Measurements from ENCODE around the gene PRM1.

PRM1 gene

DNA sequence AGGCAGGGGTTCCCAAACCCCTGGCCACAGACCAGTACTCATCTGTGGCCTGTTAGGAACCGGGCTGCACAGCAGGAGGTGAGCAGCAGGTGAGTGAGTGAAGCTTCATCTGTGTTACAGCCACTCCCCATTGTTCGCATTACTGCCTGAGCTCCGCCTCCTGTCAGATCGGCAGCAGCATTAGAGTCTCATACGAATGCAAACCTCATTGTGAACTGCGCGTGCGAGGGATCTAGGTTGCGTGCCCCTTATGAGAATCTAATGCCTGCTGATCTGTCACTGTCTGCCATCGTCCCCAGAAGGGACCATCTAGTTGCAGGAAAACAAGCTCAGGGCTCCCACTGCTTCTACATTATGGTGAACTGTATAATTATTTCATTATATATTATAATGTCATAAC is 39.0 kb upstream of the PRM1 start:
- H3K36me3 Mint-ChIP-seq = no peaks in the 10 kb centered on the region
- peaks cover 13% of the 10 kb centered on the region for H3K4me1 Mint-ChIP-seq
- no peak overlapping the region for H3K27ac Mint-ChIP-seq
- H3K9me3 Mint-ChIP-seq = no peaks in the 10 kb centered on the region
- ATAC-seq (no peak), DNase-seq (ENCODE audit: low spot score in 2 of 2) (no peak)
- H3K4me3 Mint-ChIP-seq = no peak overlapping the region

DNA sequence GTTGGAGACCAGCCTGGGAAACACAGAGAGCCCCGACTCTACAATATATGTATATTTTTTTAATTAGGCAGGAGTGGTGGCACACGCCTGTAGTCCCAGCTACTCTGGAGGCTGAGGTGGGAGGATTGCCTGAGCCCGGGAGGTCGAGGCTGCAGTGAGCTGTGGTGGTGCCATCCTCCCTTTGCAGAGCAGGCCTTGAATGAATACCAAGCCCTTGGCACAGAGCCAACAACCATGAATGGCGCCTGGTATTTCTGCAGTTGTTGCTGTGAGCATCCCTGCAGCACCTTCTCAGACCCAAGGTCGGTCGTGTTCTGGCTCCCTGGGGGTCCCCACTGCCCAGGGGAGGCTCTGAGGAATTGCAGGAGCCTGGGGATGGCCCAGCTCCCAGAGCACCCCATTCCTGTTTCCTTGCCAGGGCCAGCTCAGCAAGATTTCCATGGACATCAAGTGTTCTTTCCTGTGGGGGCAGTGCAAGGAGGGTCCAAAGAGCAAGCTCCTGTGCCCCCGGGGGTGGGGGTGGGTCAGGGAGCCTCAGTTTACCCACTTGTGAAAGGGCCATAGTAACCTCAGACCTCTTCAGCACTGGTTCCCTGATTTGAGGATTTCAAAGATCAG is 38.5 kb upstream of the PRM1 start:
- ATAC-seq = no peak
- H3K4me1 Mint-ChIP-seq = peaks cover 8% of the 10 kb centered on the region
- H3K9me3 Mint-ChIP-seq = no peaks in the 10 kb centered on the region
- DNase-seq (ENCODE audit: low spot score in 2 of 2) = no peak
- no peak overlapping the region for H3K4me3 Mint-ChIP-seq
- H3K27ac Mint-ChIP-seq = no peak overlapping the region
- H3K36me3 Mint-ChIP-seq = no peaks in the 10 kb centered on the region

DNA sequence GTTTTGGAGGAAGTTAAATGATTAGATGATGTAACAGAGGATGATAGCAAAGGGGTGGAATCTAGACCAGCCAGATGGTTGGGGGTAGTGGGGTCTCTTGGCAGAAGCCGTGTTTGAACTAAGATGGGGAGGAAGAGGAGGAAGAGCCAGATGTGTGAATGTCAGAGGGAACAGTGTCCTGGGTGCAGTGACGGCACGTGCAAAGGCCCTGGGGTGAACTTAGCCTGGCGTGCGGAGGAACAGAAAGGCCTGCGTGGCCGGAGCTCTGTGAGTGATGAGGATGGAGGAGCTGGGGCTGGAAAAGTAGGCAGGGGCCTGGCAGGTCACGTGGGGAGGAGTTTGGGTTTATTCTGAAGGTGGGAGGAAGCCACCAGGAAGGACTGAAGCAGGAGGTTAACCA is 37.7 kb upstream of the PRM1 start:
- DNase-seq (ENCODE audit: low spot score in 2 of 2) (no peak), ATAC-seq (no peak)
- Mint-ChIP-seq H3K36me3 (no peaks in the 10 kb centered on the region), H3K27ac (peak overlapping the region; percentile 6), H3K4me3 (no peak overlapping the region), H3K9me3 (no peaks in the 10 kb centered on the region), H3K4me1 (peaks cover 7% of the 10 kb centered on the region)

DNA sequence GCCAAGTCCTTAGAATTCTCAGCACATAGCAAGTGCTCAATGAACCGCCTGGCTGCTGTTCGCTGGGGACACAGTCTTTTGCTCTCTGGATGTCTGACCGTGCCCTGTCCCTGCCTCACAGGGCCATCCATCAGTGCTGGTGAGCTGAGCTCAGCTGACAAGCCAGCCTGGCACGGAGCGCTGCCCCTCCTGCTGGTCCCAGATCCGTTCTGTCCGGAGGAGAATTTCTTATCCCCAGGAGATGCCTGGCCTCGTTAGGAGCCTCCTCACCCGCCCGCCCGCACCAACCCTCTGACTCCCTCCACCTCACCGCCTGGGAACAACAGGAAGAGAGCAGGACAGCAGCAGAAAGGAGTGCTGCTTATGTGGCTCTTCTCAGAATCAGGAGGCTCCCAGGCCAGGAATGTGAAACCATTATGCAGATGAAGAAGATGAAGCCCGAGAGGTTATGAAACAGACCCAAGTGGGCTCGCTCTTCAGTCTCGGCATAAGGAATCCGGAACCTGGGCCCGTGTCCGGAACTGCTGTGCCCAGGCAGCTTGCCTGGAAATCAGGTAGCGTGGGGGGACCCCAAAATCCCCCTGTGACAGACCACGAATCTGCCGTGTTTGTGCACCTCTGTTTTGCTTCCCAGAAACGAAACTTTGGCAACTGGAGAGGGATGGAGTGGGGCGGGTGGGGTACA is 35.3 kb upstream of the PRM1 start:
- DNase-seq (ENCODE audit: low spot score in 2 of 2) = no peak
- no peaks in the 10 kb centered on the region for H3K9me3 Mint-ChIP-seq
- no peak for ATAC-seq
- no peak overlapping the region for H3K4me3 Mint-ChIP-seq
- H3K36me3 Mint-ChIP-seq = peaks cover 4% of the 10 kb centered on the region
- H3K4me1 Mint-ChIP-seq = peaks cover 21% of the 10 kb centered on the region
- no peak overlapping the region for H3K27ac Mint-ChIP-seq

DNA sequence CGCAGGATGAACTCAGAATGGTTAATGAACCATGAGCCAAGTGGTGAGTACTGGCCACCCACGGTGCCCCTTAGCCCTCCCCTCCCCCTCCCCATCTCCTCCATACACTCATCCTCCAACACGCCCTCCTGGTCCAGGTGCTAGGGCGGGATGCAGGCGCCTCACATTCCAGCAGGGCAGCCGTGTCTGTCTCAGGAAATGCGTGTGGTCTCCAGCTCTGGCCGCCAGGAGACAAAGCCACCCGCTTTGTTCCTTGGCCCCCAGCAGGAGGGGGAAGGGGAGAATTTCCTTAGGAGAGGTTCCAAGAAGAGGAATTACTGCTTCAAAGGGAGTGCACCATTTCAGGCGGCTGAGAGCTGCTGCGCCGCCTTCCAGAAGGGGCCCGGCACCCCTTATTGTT is 34.4 kb upstream of the PRM1 start:
- no peak for DNase-seq (ENCODE audit: low spot score in 2 of 2)
- ATAC-seq = no peak
- Mint-ChIP-seq H3K27ac (no peak overlapping the region), H3K36me3 (peaks cover 10% of the 10 kb centered on the region), H3K4me1 (peaks cover 31% of the 10 kb centered on the region), H3K4me3 (no peak overlapping the region), H3K9me3 (no peaks in the 10 kb centered on the region)

DNA sequence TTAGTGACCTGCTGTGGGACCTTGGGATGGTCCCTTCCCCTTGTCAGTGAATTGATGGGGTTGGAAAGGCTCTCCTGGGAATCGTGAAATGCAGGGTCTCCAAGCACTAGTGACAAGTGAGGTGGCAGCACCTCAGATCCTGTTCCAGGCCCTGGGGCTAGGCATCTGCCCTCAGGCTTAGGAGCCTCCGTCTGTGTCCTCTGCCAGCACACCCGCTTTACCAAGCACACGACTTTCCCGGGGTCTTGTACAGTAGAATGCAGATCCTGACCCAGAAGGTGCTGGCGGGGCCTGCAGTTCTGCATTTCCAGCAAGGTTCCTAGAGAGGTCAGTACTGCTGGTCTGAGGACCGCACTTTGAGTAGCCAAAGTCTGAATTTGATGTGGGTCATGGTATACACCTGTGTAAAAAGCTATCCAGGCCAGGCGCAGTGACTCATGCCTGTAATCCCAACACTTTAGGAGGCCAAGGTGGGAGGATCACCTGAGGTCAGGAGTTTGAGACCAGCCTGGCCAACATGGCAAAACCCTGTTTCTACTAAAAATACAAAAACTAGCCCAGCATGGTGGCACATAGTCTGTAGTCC is 33.3 kb upstream of the PRM1 start:
- Mint-ChIP-seq H3K4me3 (no peak overlapping the region), H3K36me3 (peaks cover 10% of the 10 kb centered on the region), H3K9me3 (no peaks in the 10 kb centered on the region), H3K27ac (no peak overlapping the region), H3K4me1 (peaks cover 34% of the 10 kb centered on the region)
- no peak for DNase-seq (ENCODE audit: low spot score in 2 of 2)
- ATAC-seq = no peak

DNA sequence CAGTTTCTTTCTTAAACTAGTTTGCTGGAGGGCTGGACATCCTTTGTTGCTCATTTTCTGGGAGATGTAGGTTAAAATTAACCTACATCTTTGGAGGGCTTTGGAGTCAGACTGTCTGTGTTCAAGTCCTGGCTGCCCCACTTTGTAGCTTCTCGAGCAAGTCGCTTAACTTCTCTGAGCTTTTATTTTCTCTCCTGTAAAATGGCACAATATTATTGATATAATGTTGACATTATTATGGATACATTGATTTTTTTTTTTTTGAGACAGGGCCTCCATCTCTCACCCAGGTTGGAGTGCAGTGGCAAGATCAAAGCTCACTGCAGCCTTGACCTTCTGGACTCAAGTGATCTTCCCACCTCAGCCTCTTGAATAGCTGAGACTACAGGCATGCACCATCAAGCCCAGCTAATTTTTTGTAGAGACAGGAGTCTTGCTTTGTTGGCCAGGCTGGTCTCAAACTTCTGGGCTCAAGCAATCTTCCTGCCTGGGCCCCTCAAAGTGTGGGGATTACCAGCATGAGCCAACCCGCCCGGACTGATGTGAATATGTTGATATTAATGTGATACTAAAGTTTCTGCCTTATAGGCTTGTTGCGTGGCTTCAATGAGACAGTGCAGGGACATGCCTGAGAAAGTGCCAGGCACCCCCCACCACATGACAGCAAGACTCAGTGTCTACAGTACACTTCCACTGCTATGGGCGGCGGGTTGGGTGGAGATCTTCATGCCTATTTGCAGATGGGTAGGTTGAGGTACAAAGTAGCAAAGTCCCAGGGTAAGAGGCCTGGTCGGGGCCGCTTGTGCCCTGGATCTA is 32.6 kb upstream of the PRM1 start:
- H3K27ac Mint-ChIP-seq = no peak overlapping the region
- H3K36me3 Mint-ChIP-seq = peaks cover 10% of the 10 kb centered on the region
- no peak for ATAC-seq
- no peak for DNase-seq (ENCODE audit: low spot score in 2 of 2)
- H3K4me3 Mint-ChIP-seq = no peak overlapping the region
- no peaks in the 10 kb centered on the region for H3K9me3 Mint-ChIP-seq
- peaks cover 30% of the 10 kb centered on the region for H3K4me1 Mint-ChIP-seq

DNA sequence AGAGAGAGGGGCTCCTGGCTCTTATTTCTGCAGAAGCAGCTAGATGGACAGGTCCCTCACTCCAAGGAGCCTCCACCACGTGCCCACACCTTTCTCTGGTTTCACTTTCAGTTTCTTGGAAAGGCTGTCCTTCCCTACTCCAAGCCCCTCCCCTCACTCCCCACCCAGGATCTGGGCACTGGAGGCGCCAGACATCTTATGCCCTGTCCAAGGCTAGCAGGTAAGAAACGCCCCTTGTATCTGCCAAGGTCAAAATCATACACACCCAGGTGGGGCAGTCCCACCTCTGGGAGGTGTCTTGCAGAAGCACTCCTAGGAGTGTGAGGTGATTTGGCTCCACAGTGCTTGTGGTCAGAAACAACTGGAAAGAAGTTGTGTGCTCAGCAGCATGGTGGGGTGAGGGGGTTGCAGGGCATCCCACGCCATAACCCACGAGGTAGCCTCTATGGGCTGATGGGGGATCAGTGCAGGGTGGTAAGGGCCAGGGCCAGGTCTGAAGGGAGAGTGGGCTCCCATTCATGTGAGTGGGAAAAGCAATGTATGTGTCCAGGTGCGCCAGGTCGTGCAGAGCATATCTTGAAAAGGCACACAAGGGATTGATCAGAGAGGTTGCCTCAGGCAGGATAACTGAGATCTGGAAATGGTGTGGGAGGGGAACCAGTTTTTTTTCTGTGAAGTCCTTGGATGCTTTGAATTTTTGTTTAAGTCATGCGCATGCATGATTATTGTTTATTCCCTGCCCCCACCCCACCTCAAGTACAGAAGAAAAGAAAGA is 31.8 kb upstream of the PRM1 start:
- peaks cover 10% of the 10 kb centered on the region for H3K36me3 Mint-ChIP-seq
- H3K27ac Mint-ChIP-seq = no peak overlapping the region
- peaks cover 27% of the 10 kb centered on the region for H3K4me1 Mint-ChIP-seq
- H3K9me3 Mint-ChIP-seq = no peaks in the 10 kb centered on the region
- ATAC-seq (no peak), DNase-seq (ENCODE audit: low spot score in 2 of 2) (no peak)
- no peak overlapping the region for H3K4me3 Mint-ChIP-seq

DNA sequence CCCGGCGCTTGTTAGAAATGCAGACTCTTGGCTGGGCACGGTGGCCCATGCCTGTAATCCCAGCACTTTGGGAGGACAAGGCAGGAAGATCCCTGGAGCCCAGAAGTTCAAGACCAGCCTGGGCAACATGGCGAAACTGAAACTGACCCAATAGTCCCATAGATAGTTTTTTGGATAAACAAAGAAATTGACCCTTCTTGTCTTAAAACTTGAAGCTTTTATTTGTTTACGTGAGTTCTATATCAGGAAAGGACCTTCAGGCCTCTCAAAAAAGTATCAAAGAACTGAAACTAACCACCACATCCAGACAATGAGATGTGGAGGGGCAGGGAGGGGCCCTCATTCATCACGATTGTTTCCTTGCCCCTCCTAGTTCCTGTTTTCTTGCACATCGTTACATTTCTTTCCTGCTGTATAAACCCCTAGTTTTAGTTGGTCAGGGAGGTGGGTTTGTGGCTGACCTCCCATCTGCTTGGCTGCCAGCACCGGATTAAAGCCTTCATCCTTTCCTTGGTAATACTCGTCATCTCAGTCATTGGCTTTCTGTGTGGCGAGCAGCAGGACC is 29.9 kb upstream of the PRM1 start:
- peak overlapping the region; percentile 52 for H3K27ac Mint-ChIP-seq
- H3K9me3 Mint-ChIP-seq = no peaks in the 10 kb centered on the region
- peaks cover 10% of the 10 kb centered on the region for H3K36me3 Mint-ChIP-seq
- peak in 1 of 2 donors; percentile 80 for DNase-seq (ENCODE audit: low spot score in 2 of 2)
- peak; percentile 35 for ATAC-seq
- H3K4me3 Mint-ChIP-seq = peak overlapping the region; percentile 8
- H3K4me1 Mint-ChIP-seq = peaks cover 34% of the 10 kb centered on the region

DNA sequence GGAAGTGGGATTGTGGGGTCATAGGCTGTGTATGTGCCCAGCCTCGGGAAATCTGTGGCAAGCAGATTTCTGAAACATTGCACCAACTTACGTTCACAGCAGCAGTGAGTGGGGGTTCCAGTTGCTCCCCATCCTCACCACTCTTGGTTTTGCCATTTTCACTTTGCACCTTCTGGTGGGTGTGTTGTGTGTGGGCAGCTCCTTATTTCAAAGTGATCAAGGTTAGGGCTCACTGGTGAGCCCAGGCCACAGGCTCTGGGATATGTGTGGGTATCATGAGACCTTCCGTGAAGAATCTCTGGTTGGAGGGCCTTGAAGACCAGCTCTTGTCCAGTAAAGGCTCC is 29.5 kb upstream of the PRM1 start:
- Mint-ChIP-seq H3K36me3 (peaks cover 10% of the 10 kb centered on the region), H3K9me3 (no peaks in the 10 kb centered on the region), H3K4me1 (peaks cover 34% of the 10 kb centered on the region), H3K4me3 (no peak overlapping the region), H3K27ac (no peak overlapping the region)
- DNase-seq (ENCODE audit: low spot score in 2 of 2) (no peak), ATAC-seq (no peak)

DNA sequence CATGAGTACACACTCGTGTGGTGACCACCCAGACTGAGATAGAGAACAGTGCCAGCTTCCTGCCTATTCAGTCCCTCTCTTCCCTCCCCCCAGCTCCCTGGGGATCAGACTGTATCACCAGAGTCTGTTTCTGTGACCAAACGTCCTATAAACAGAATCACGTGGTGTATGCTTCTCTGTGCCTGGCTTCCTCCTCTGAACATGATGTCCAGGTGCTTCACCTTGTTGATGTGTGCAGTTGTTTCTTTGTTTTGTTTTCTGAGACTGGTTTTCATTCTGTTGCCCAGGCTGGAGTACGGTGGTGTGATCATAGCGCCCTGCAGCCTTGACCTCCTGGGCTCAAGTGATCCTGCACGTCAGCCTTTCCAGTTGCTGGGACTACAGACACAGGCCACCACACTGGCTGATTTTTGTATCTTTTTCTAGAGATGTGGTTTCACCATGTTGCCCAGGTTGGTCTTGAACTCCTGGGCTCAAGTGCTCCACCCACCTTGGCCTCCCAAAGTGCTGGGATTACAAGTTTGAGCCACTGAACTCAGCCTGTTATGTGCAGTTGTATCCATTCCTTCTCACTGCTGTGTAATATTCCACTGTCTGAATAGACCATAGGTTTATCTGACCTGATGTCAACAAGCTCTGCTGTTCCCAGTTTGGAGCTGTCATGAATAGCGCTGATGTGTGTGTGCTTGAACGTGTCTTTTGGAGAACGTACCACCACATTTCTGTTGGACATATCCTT is 28.9 kb upstream of the PRM1 start:
- ATAC-seq = no peak
- peaks cover 34% of the 10 kb centered on the region for H3K4me1 Mint-ChIP-seq
- peaks cover 10% of the 10 kb centered on the region for H3K36me3 Mint-ChIP-seq
- no peaks in the 10 kb centered on the region for H3K9me3 Mint-ChIP-seq
- no peak overlapping the region for H3K4me3 Mint-ChIP-seq
- DNase-seq (ENCODE audit: low spot score in 2 of 2) = no peak
- no peak overlapping the region for H3K27ac Mint-ChIP-seq

DNA sequence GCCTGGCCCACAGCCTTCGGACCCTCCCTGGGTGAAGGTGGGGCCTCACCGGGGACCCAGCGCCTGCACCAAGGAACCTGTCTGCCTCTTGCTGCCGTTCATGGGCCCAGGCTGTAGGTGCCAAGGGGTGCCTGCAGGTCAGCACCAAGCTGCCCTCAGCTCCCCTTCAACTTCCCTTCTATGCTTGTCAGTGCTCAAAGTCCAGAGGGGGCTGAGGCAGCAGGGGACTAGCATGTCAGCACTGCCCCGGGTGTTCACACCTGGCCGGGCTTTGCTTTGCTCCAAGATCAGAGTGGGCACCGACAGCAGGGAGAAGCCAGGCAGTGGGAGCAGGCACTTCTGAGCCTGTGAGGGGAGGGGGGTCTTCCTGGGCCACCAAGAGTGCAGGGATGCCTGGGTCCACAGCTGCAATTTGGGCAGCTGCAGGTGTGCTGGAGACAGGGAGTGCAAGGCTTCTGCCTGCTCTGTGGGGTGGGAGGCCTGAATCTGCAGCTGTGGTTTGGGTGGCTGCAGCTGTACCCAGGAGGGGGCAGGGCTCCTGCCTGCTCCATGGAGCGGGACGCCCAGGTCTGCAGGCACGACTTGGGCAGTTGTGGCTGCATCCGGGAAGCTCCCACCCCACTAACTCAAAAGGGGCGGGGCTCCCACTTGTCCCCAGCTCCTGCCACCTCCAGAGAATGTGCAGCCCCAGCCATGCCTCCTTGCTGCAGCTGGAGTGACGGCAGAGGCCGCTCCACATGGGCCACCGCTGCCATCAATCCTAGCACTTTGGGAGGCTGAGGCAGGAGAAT is 27.6 kb upstream of the PRM1 start:
- no peak overlapping the region for H3K27ac Mint-ChIP-seq
- H3K9me3 Mint-ChIP-seq = no peaks in the 10 kb centered on the region
- DNase-seq (ENCODE audit: low spot score in 2 of 2) (no peak), ATAC-seq (no peak)
- H3K36me3 Mint-ChIP-seq = peaks cover 10% of the 10 kb centered on the region
- H3K4me3 Mint-ChIP-seq = no peak overlapping the region
- peaks cover 34% of the 10 kb centered on the region for H3K4me1 Mint-ChIP-seq

DNA sequence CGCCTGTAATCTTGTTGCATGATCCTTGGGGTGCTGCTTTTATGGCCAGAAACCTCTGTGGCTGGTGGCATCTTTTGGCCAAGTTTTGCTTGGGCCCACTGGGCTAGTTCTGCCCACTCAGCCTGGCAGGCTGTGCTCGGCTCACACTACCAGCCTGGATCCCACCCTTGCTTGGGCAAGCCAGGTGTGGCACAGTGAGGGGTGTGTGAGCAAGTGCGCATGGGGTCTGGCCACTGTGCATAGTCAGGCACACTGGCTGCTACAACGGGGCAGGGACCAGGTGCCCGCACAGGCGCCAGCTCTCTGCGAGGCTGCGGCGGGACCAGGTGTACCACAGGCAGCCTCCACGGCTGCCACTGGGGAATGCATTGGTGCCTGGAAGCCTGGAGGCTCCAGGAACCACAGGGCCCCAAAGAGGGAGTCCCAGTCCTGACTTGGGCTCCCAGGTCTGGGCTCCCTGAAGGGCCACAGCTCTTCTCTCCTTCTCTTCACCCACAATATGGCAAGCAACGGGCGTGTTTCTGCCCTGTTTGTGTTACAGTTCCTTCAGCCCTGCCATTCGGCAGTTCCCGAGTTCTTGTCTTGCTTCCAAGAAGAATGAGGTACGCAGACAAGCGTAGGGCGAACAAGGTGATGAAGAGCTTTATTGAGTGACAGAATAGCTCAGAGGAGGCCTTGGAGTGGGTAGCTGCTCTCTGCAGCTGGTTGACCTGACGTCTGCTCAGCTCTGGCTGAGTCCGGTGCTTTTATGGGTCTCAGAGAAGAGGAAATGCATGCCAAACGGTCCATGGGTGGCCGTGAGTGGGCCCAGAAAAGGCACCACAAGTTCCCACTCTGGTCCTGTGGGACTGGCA is 26.7 kb upstream of the PRM1 start:
- Mint-ChIP-seq H3K27ac (no peak overlapping the region), H3K9me3 (no peaks in the 10 kb centered on the region), H3K4me1 (peaks cover 30% of the 10 kb centered on the region), H3K36me3 (peaks cover 10% of the 10 kb centered on the region), H3K4me3 (no peak overlapping the region)
- ATAC-seq = no peak
- no peak for DNase-seq (ENCODE audit: low spot score in 2 of 2)
